GM19324 (cell line): Measurements from ENCODE around the gene SETD5.

Experiments used
- ATAC-seq: cut with Tn5 transposase; IDR thresholded peaks from one replicate; pipeline ENCODE4 v1.9.1; 2021; ENCODE audit warnings: mild to moderate bottlenecking, moderate library complexity; ENCODE audit not compliant: unreplicated experiment, low FRiP score

Gene SETD5

DNA sequence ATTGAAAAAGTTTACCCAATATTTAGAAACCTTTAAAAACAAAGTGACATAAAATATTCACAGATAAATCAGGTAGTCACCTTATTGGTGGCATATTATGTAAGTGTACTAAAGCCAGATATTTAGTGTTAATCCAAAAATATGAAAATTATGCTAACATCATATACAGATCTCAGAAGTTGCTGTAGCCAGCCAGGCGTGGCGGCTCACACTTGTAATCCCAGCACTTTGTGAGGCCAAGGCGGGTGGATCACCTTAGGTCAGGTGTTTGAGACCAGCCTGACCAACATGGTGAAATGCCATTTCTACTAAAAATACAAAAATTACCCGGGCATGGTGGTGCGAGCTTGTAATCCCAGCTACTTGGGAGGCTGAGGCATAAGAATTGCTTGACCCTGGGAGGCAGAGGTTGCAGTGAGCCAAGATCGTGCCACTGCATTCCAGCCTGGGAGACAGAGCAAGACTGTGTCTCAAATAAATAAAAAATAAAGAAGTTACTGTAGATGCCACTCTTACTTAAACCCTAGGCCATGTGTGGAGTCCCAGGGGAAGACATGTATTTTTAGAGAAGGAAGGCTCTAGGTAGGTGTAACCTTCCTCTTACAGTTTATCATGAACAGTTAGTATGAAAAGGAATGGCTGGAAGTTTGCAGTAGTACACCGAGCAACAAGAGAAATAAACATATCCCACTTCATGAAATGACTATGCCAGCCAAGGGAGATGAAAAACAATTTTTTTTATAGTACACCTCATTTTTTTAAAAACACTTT lies 9.6 kb downstream of the SETD5 start:
- no peak for ATAC-seq

DNA sequence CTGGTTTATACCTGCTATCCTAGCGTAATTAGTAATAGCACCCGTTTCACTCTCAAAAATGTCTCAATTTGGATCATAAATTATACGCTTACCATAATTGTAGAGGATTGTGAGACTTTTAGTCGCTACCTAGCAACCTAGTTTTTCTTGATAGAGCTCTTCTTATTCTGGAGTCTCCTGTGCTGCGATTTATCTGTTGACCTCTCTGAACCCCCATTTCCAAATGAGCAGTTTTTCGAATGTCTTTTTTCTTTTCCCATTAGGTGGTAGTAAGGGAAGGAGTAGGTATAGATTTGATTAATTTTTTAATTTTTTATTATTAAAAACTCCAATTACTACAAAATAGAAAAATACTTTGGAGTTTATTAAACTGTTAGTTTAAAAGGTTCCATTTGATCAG lies 10.6 kb downstream of the SETD5 start:
- no peak for ATAC-seq

DNA sequence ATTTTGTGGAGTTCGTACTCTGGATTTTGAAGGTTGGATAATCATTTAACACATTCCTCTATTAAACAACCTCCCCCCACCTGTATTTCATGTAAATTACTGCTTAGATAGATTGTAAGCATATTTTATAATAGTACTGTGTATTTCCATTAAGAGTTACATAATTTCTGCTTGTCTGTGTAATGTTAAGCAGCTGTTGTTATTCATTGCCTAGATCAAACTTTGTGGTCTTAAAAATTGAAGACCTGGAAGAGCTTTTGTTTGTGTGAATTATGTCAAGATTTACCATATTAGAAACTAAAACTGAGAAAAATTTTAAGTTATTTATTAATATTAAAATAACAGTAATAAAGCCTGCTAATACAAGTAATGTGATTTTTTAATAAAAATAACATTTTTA lies 11.1 kb downstream of the SETD5 start:
- ATAC-seq = no peak

DNA sequence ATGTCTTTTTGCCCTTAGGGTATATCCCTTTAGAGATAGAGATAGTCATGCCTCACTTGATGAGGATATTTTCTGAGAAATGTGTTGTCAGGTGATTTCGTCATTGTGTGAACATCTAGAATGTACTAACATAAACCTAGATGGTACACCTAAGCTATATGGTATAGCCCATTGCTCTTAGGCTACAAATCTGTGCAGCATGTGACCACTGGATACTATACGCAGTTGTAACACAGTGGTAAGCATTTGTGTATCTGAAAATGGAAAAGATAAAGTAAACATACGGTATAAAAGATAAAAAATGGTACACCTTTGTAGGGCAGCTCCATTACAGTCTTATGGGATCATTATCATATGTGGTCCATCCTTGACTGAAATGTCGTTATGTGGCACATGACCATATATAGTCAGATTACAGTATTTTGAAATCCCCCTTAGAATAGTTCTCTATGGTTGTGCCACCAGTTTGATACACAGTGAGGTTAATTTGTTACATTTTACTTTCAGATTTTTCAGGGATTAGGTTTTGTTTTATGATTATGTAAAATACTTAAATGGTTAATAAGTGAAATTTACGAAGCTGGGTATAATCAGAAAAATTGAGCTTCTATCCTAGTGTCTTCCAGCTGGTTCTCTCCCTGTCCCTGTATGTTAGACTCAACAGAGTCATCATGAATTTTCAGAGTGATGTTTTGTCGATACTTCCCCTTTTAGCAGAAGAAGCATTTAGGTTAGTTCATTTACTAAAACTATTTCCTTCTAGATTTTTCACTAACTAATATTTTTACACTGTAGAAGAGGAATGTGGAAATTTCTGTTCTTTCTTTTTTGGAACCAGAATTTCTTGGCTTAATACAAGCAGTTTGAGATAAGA lies 12.8 kb downstream of the SETD5 start:
- no peak for ATAC-seq

DNA sequence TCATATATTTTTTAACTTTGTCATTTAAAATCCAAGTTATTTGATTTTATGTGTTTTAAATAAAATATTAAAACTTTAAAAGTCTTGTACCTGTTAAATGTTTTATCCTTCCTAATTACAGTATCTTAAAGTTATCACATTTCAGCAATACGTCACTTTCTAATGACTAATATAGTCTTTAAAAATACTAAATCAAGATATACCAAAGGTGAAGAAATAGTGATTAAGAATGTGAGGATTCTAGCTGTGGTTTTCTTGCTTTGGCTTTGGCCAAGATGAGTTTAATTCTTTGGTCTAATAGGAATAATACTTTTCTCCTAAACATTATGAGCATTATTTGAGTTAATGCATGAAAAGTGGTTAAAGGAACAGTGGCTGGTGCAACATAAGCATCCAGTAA lies 13.9 kb downstream of the SETD5 start:
- ATAC-seq = no peak

DNA sequence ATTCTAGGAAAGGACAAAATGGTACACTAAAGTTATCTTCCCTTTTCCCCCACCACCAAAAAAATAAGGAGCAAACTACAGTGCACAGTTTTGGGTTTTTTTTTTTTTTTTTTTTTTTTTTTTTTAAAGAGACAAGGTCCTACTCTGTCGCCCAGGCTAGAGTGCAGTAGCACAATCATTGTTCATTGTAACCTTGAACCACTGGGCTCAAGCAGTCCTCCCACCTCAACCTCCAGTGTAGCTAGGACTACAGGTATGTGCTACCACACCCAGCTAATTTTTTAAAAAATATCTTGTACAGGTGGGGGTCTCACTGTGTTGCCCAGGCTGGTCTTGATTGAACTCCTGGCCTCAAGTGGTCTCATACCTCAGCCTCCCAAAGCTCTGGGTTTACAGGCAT lies 14.9 kb downstream of the SETD5 start:
- no peak for ATAC-seq

DNA sequence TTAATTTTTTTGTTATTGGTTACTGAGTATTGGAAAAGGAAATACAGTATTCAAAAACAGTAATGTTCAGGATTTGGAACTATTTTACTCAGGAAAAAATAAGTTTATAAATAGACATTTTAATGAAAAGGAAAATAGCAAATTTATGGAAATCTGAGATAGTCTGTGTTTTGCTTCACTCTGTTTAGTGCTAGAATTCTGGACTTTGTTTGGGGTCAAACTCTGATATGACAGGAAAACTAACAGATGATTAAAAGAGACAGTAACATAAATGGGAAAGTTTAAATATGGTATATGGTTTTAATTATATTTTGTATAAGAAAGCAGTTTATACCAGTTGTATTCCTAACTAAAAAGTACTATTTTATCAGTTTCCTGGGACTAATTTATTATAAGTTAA lies 17.4 kb downstream of the SETD5 start:
- ATAC-seq = no peak

DNA sequence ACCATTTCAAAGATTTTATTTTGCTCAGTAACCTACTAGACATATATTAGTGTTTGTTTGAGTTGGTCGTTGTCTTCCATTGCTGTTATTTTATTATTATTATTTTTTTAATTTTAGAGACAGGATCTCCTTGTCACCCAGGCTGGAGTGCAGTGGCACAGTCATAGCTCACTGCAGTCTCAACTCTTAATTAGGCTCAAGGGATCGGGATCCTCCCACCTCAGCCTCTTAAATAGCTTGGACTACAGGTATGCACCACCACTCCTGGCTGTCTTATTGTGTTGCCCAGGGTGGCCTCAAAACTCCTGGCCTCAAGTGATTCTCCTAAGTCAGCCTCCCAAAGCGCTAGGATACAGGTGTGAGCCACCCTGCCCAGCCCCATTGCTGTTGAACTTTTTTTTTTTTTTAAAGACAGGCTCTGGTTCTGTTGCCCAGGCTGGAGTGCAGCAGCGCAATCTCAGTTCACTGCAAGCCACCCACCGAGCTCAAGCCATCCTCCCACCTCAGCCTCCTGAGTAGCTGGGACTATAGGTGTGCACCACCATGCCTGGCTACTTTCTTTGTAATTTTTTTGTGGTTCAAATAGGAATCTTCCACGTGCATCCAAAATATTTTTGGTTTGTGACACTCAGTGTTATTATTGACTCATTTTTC lies 18.2 kb downstream of the SETD5 start:
- ATAC-seq = no peak

DNA sequence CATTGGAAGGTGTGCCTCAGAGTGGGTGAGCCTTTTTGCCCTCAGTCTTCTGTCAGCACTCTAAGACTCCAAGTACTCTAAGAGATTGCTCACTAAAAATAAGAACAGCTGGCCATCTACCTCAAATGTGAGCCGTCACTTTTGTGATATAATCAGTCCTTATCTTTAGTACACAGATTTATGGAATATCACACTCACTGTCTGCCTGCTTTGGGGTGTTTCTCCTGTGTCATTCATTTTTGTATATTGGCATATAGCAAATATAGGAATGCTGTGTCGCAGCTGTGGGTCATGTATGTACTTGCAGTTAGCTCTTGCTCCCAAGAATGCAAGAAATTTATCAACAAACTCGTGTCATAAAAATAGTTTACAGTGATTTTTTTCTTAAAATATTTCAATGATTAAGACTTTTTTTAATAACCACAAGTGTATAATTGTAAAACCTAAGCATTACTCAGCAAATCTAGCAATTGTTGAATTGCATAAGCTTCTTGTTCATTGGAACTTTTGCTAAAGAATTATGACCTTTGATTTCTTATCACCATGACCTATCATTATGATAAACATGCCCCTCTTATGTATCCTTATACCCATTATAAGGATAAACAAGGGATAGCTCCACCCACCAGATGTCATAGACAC lies 18.8 kb downstream of the SETD5 start:
- no peak for ATAC-seq

DNA sequence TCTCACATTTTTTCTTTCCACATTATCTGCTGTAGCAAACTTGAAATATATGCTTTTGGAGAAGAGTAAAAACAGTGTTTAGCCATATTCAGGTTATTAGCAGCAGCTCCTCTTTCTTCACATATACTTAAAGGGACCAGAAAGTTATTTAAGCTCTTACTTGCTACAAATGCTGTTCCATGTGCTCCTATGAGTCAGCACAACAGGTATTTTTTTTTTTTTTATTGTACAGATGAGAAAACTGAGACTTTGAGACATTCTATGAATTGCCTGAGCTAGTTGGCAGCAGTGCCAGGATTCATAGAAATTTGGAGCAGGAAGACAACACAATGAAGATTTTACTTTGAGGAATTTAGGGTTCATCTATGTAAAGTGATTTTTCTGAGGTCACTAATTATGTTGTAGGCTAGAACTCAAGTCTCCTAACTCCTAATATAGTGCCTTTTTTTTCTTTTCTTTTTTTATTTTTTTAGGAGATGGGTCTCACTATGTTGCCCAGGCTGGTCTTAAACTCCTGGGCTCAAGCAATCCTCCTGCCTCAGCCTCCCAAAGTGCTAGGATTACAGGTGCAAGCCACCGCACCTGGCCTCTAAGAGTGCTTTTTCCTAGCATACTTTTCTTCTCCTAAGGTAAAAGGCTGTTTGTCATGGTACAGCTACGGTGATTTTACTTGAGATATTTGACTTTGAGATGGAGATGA lies 23.6 kb downstream of the SETD5 start:
- ATAC-seq = no peak

DNA sequence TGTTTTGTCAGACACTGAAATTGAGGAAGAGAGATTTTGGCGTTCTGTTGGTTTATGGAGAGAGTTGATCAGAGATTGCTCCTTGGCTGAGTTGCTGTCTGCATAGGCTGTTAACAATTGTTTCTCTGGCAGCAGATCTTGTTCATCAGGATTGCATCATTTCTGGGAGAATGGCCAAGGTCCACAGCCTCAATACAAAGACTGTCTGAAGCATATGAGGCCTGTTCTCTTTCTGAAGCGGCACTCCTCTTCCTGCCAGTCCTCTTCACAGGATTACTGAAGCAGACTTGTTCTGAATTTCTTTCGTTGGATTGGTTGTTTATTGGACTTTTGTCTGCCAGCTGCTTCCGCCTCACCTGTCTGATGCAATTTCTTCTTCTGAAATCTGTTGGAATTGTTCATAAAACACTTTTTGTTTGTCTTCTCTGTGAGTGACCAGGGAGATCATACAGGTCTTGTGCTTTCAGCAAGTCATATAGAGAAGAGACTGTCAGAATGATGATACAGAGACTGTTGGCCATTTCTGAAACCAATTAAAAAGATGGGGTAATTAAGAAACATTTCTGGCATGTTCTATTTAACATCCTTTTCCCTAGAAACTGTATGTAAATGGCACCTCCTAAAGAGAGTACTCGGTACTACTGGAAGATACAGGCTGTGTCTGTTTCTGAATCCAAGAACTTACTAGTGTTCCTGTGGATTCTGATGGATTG lies 25.5 kb downstream of the SETD5 start:
- ATAC-seq = no peak

DNA sequence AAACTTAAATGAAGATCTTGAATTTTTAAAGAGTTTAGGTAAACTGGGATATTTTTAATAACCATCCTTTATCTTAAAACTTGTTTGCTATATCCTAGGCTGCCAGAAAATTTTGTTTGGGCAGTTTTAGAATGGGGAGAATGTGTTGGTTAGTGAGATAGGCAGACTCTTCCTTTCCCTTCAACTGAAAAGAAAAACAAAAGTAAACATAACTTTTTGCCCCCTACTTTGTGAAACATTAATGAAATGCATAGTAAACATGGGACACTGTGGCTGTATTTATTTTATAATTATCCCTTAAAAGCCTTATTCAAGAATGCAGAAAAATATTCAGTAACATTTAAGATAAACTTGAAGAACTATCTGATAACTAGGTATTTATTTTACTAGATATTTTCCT lies 31.0 kb downstream of the SETD5 start:
- no peak for ATAC-seq

DNA sequence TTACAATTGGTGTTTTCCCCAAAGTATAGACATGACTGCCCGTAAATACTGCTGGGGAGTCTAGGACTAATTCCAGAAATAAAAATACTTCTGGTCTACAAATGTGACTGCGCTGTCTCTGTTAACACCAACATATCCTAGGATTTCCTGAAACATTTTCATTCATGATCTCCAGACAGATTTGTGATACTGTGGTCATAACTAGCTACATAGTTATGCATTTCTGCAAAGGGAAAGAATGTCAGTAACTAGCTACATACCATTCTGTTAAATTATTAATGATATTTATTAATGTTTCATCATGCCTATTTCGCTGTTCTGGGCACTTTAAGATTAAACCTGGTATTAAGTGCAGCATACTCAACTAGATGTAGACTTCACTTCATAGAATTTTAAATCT lies 33.3 kb downstream of the SETD5 start:
- ATAC-seq = no peak

DNA sequence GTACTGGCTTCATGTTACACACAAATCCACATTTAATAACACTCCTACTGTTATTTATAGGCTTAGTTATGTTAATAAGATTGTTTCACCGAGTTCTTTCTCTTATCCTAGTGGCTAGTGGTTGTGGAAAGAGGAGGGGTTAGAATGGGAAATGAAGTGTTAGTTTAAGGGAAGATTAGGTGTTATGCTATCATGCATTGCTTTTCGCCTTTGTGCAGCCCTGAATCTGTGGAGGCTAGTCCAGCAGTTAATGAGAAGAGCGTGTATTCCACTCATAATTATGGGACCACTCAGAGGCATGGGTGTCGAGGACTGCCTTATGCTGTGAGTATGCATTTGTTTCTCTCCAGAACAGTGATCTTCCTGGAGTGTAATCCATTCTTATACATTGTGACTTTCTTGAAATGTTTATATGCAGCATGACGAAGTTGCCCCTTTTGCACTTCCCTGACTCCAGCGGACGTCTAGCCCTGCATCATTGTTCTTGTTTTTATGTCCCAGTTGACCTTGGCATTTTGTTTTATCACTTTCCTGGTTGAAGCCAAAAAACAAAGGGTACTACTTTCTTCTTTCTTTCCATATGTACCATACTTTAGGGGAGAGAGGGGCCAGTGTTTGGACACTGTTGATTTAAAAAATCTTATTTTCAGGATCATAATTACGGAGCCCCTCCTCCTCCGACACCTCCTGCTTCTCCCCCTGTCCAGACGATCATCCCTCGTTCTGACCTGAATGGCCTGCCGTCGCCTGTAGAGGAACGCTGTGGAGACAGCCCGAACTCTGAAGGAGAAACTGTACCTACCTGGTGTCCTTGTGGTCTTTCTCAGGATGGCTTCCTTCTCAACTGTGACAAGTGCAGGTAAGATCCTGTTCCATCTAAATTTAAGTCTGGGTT lies 36.5 kb downstream of the SETD5 start:
- ATAC-seq = no peak

DNA sequence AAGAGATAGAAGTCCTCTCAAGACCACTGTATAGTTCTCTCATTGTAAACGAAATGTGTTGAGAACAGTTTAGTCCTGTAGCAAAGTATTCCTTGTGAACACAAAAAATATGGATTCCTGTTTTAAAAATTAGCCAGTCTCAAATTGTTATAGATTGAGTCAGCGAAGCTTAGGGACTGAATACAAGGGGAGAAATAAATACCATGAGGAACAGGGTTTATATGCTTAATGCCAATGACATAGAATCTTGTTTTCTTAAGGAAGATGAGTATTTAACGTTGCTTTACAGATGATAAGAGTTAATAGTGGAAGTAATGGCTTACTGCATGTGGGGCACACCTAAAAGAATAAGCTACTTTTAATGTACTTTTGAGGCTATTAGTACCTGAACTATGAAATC lies 37.9 kb downstream of the SETD5 start:
- no peak for ATAC-seq

DNA sequence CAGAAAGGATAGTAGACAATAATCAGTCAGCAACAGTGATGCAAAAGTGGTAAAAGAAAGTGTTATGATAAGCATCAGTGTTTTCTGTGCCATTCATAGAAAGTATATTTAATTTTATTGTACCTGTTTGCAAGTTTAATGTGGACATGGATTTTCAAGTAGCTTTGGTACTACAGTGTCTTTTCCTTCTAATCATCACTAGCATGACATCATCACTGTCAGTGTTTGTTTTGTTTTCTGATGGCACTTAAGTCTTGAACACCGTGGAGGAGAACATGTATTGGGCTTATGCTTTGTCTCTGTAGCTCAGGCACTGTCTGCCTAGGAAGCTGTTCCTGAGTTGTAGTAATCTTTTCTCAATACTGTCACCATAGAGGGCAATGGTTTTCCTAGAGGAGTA lies 41.9 kb downstream of the SETD5 start:
- ATAC-seq = no peak

DNA sequence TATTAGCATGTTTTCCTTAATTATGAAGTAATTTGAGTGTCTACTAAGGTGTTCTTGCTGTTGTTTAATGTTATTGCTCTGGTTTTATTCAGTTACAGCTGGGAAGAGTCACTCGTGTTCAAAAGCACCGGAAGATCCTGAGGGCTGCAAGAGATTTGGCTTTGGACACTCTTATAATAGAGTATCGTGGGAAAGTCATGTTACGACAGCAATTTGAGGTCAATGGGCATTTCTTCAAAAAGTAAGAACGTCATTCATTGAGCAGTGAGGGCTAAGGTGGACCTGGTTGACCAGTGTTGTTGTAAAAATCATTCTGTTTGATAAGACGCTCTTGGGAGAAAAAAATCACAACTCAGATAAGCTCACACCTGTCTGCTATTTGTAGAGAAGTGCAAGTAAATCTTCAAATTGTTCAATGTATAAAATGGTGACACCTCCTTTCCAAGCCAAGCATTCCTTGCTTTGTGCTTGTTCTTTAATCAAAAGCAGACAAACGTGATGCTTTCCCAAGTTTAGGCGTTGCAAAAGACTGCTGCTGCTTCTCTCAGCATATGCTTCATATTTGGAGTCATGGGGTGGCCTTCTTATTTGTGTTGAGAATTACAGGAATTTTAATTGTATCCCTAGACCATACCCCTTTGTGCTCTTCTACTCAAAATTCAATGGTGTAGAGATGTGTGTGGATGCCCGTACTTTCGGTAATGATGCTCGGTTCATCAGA lies 44.2 kb downstream of the SETD5 start:
- ATAC-seq = no peak

DNA sequence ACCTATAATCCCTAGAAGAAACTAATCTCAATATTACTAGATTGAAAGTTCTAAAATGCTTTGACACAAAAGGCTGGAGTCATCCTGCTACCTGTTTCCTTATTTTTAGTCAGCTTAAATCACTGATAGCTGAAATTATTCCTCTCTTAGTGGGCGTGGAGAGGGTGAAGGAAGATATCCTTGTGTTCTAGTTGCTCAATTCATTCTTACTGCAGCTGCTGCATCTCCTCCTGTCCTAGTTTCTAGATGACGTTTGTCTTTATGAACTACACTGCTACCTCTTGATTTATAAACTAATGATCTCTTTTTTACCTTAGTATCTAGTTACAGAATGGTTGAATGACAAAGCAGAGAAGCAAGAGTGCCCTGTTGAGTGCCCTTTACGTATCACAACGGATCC lies 50.7 kb downstream of the SETD5 start:
- no peak for ATAC-seq
